HepG2 (cell line): Measurements from ENCODE around the gene ARHGAP15. TPM values are rescaled to one million over a fixed set of nuclear protein-coding genes. Genes with fewer than 3 reads are reported as not detected.

Experiments used
- ATAC-seq: fragments of 200-7000 bp; cut with Tn5 transposase; 3 replicates; pipeline ENCODE4 v1.9.1; 2020; ENCODE audit warnings: mild to moderate bottlenecking, moderate library complexity
- BruUV-seq: library from RNA; stranded (reverse); fragments of 400-500 nt; replicated peaks from 2 replicates; lab custom pipeline; 2021; lab: Mats Ljungman, UMichigan
- CTCF ChIA-PET: fragments of 300-600 bp; formaldehyde crosslinking; extraction: SDS; loops from one replicate; lab custom pipeline; 2021; ENCODE audit warnings: low total read pairs, inconsistent platforms, low intra/inter-chr PET ratio; lab: Yijun Ruan, JAX
- POLR2A ChIA-PET: fragments of 350-600 bp; sonication (Branson Sonifier 250); formaldehyde crosslinking; loops from one replicate; lab custom pipeline; 2020; ENCODE audit warnings: antibody characterized with exemption, inconsistent platforms; lab: Yijun Ruan, JAX
- DNase-seq: peaks from one replicate; pipeline ENCODE4 v3.0.0-alpha.2; 2015; ENCODE audit warnings: low spot score
- FAIRE-seq: peaks from 3 replicates; lab custom pipeline; 2011; peaks lifted over from hg19 to GRCh38; lab: Jason Lieb, UNC
- H2AFZ ChIP-seq: one replicate; pipeline ENCODE4 v1.6.1; 2011; ENCODE audit warnings: low read length, inconsistent platforms
- H3K27ac ChIP-seq: fragments of 300-600 bp; 3 replicates; pipeline ENCODE4 v1.8.0; 2011; ENCODE audit warnings: mixed run types, mild to moderate bottlenecking, mixed read lengths, low read length, inconsistent platforms; ENCODE audit not compliant: insufficient read depth; ENCODE audit errors: extremely low read length
- H3K27me3 ChIP-seq, 2 experiments: fragments of 200-600 bp in 1 of 2; 2 replicates in 1 of 2; 3 replicates in 1 of 2; pipeline versions ENCODE4 v1.6.0 to v1.8.0; 2011; ENCODE audit warnings: low read length in 2 of 2, mild to moderate bottlenecking in 2 of 2, moderate library complexity in 2 of 2, inconsistent platforms in 1 of 2; ENCODE audit not compliant: insufficient read depth in 2 of 2, control insufficient read depth in 1 of 2
- H3K36me3 ChIP-seq, 2 experiments: fragments of 200-600 bp in 1 of 2; replicated peaks in 1 of 2; 2 replicates in 1 of 2; 3 replicates in 1 of 2; pipeline versions ENCODE4 v1.5.1 to v1.8.0; 2011; ENCODE audit warnings: low read length in 2 of 2, inconsistent platforms in 1 of 2; ENCODE audit not compliant: insufficient read depth in 2 of 2, control insufficient read depth in 1 of 2
- H3K4me1 ChIP-seq: 2 replicates; pipeline ENCODE4 v1.5.1; 2012; ENCODE audit warnings: low read length, inconsistent platforms; ENCODE audit not compliant: insufficient read depth
- H3K4me2 ChIP-seq: 2 replicates; pipeline ENCODE4 v1.6.0; 2011; ENCODE audit warnings: low read depth, low read length, inconsistent platforms
- H3K4me3 ChIP-seq, 3 experiments: fragments of 200-600 bp in 1 of 3; sonication (generic), shearing (Covaris generic) in 1 of 3; replicated peaks in 1 of 3; 2 replicates each; pipeline ENCODE4 v1.5.1; 2011 to 2016; ENCODE audit warnings: low read length in 3 of 3, inconsistent platforms in 2 of 3, low read depth in 2 of 3, mild to moderate bottlenecking in 2 of 3, control low read depth in 1 of 3, mixed read lengths in 1 of 3; ENCODE audit not compliant: insufficient read depth in 1 of 3
- H3K79me2 ChIP-seq: one replicate; pipeline ENCODE4 v1.6.1; 2011; ENCODE audit warnings: low read length, inconsistent platforms; ENCODE audit not compliant: insufficient read depth
- H3K9ac ChIP-seq: 2 replicates; pipeline ENCODE4 v1.6.0; 2011; ENCODE audit warnings: mild to moderate bottlenecking, low read depth, low read length, inconsistent platforms; ENCODE audit not compliant: insufficient read depth
- H3K9me3 ChIP-seq: 2 replicates; pipeline ENCODE4 v1.5.1; 2012; ENCODE audit warnings: mild to moderate bottlenecking, low read length
- H4K20me1 ChIP-seq: 2 replicates; pipeline ENCODE4 v1.6.0; 2011; ENCODE audit warnings: inconsistent platforms, mild to moderate bottlenecking, low read length, moderate library complexity; ENCODE audit not compliant: insufficient read depth
- ASH2L ChIP-seq: fragments of 300-600, 200-600 bp; sonication (generic); IDR thresholded peaks from 2 replicates; pipeline ENCODE4 v1.7.0; 2017; ENCODE audit warnings: low read depth, mild to moderate bottlenecking, moderate library complexity, mixed read lengths, low read length; ENCODE audit not compliant: insufficient read length
- CCDC6 ChIP-seq: sonication (generic); formaldehyde crosslinking; IDR thresholded peaks from 2 replicates; pipeline ENCODE4 v1.8.1; 2022; ENCODE audit warnings: mild to moderate bottlenecking, missing genetic modification reagents, moderate library complexity
- CEBPB ChIP-seq: IDR thresholded peaks from 2 replicates; pipeline ENCODE4 v1.6.1; 2011; ENCODE audit warnings: low read depth, low read length, improper control_type of control experiment, borderline replicate concordance
- CREB1 ChIP-seq, 2 experiments: fragments of 450-650 bp in 1 of 2; IDR thresholded peaks; 2 replicates each; pipeline ENCODE4 v1.6.1; 2016 to 2017; ENCODE audit warnings: control low read depth in 1 of 2, mild to moderate bottlenecking in 1 of 2, missing compliant biosample characterization in 1 of 2, missing genetic modification characterization in 1 of 2
- GATAD1 ChIP-seq: IDR thresholded peaks from 2 replicates; pipeline ENCODE4 v1.6.1; 2016; ENCODE audit warnings: missing genetic modification reagents, missing compliant biosample characterization
- HNRNPH1 ChIP-seq: fragments of 200-400 bp; formaldehyde crosslinking; optimal IDR thresholded peaks from 2 replicates; pipeline ENCODE3; 2017; ENCODE audit warnings: mild to moderate bottlenecking, low read depth, low read length
- JUN ChIP-seq: sonication (generic); formaldehyde crosslinking; IDR thresholded peaks from 2 replicates; pipeline ENCODE4 v1.4.0; 2020; ENCODE audit warnings: mild to moderate bottlenecking, missing genetic modification reagents
- MXD3 ChIP-seq: IDR thresholded peaks from 2 replicates; pipeline ENCODE4 v1.6.1; 2016; ENCODE audit warnings: mild to moderate bottlenecking, missing biosample characterization, missing genetic modification reagents
- MZF1 ChIP-seq: sonication (generic); formaldehyde crosslinking; IDR thresholded peaks from 2 replicates; pipeline ENCODE4 v1.8.1; 2023; ENCODE audit warnings: mild to moderate bottlenecking, missing genetic modification reagents, borderline replicate concordance
- NCOA5 ChIP-seq: sonication (generic); formaldehyde crosslinking; IDR thresholded peaks from 2 replicates; pipeline ENCODE4 v1.4.0; 2020; ENCODE audit warnings: missing genetic modification reagents
- NR2F1 ChIP-seq, 2 experiments: fragments of 450-650 bp in 1 of 2; formaldehyde crosslinking in 1 of 2; IDR thresholded peaks; 2 replicates each; pipeline versions ENCODE4 v1.5.0 to v1.6.1; 2016 to 2020; ENCODE audit warnings: mild to moderate bottlenecking in 1 of 2, missing compliant biosample characterization in 1 of 2, missing genetic modification reagents in 1 of 2, moderate library complexity in 1 of 2
- PCBP2 ChIP-seq: fragments of 200-400 bp; formaldehyde crosslinking; optimal IDR thresholded peaks from 2 replicates; pipeline ENCODE3; 2018; ENCODE audit warnings: low read length, low read depth; ENCODE audit not compliant: poor library complexity, severe bottlenecking
- TFAP4 ChIP-seq: sonication (generic); IDR thresholded peaks from 2 replicates; pipeline ENCODE4 v1.6.1; 2016; ENCODE audit warnings: low read depth, borderline replicate concordance
- ZNF18 ChIP-seq: sonication (generic); formaldehyde crosslinking; IDR thresholded peaks from 2 replicates; pipeline ENCODE4 v1.8.0; 2022; ENCODE audit warnings: mild to moderate bottlenecking, missing genetic modification reagents; ENCODE audit not compliant: insufficient replicate concordance
- ZNF264 ChIP-seq: sonication (generic); formaldehyde crosslinking; IDR thresholded peaks from 2 replicates; pipeline ENCODE4 v1.4.0; 2020; ENCODE audit warnings: missing genetic modification reagents
- ZNF44 ChIP-seq: sonication (generic); formaldehyde crosslinking; IDR thresholded peaks from 2 replicates; pipeline ENCODE4 v1.5.1; 2020; ENCODE audit warnings: mild to moderate bottlenecking, missing genetic modification reagents
- ZNF496 ChIP-seq: sonication (generic); formaldehyde crosslinking; IDR thresholded peaks from 2 replicates; pipeline ENCODE4 v1.8.1; 2023; ENCODE audit warnings: mild to moderate bottlenecking, moderate library complexity, missing genetic modification reagents; ENCODE audit not compliant: insufficient replicate concordance
- ZNF576 ChIP-seq: sonication (generic); formaldehyde crosslinking; IDR thresholded peaks from 2 replicates; pipeline ENCODE4 v1.4.0; 2020; ENCODE audit warnings: mild to moderate bottlenecking, missing genetic modification reagents
- ZNF614 ChIP-seq: IDR thresholded peaks from 2 replicates; pipeline ENCODE4 v1.6.1; 2018; ENCODE audit warnings: missing biosample characterization, missing genetic modification reagents, inconsistent platforms, borderline replicate concordance
- ZNF639 ChIP-seq: conservative IDR thresholded peaks from 2 replicates; pipeline ENCODE4 v1.6.1; 2018; ENCODE audit warnings: missing genetic modification reagents
- WGBS: methylation state at CpG from one replicate; pipeline ENCODE4 v1.1.6; 2017; ENCODE audit warnings: low lambda C conversion rate; 5-methylcytosine and 5-hydroxymethylcytosine counted together
- in situ Hi-C: cut with HindIII; loops from 2 replicates; pipeline ENCODE4 v1.10.0; 2017; ENCODE audit warnings: low pct_unique_long_range_greater_than_20kb; ENCODE audit not compliant: extremely low pct_ligation_motif_present
- intact Hi-C: fragments of 100-400 bp; cut with micrococcal nuclease; formaldehyde crosslinking; loops from one replicate; pipeline ENCODE4 v1.10.0; 2022; ENCODE audit not compliant: unreplicated experiment
- polyA plus RNA-seq, 8 experiments: library from polyadenylated mRNA; depleted of rRNA in 3 of 8; stranded (reverse) in 7 of 8; unstranded in 1 of 8; fragments of >200 nt; fragmentation: Illumina TruSeq in 4 of 8; extraction: Trizol in 4 of 8; gene quantifications; 2 replicates each; pipeline versions ENCODE4 v1.2.1 to v1.2.3, GENCODE V29; 2011 to 2016; ENCODE audit warnings: low read depth in 4 of 8, missing spikeins in 1 of 8, mixed read lengths in 1 of 8; ENCODE audit not compliant: insufficient read depth in 1 of 8
- total RNA-seq, 5 experiments: library from RNA; depleted of rRNA; stranded (reverse); fragments of >200 nt; fragmentation: Illumina TruSeq; extraction: Trizol; gene quantifications; 2 replicates each; pipeline ENCODE4 v1.2.3, GENCODE V29; 2016; ENCODE audit warnings: low read depth in 1 of 5

Gene ARHGAP15
- total and polyA plus RNA-seq, 2 of the 13 experiments (the other 11 are each of a cell fraction or from before 2014, with no cell fraction given), result 0.04 TPM; not detected in 1

- ATAC-seq (no peak), DNase-seq (no peak), FAIRE-seq (no peak)
- H3K4me1 ChIP-seq, result no peaks in the 10 kb centered on the region
- no peaks in the 10 kb centered on the region for H3K36me3 ChIP-seq
- H3K79me2 ChIP-seq, result no peaks in the 10 kb centered on the region
- no peak overlapping the region for H3K9ac ChIP-seq
- WGBS, result 27% methylated on average over 4 of the region's 4 CpGs
- in situ Hi-C loops (no loop called here), intact Hi-C loops (no loop called here)
- ChIA-PET POLR2A (no interaction called here), CTCF (no interaction called here)
- TF ChIP-seq NR2F1 (CRISPR knock-in tag; IDR thresholded peaks at IDR 0.05) (no peak), JUN (no peak), HNRNPH1 (no peak), PCBP2 (no peak), ASH2L (no peak), ZNF264 (CRISPR knock-in tag) (no peak), CCDC6 (CRISPR knock-in tag) (no peak), TFAP4 (no peak), NCOA5 (CRISPR knock-in tag) (no peak), ZNF44 (no peak), GATAD1 (CRISPR knock-in tag) (no peak), CREB1 (IDR thresholded peaks at IDR 0.05) (no peak), CREB1 (CRISPR knock-in tag; IDR thresholded peaks at IDR 0.05) (no peak), ZNF614 (CRISPR knock-in tag) (no peak), ZNF576 (no peak), MZF1 (no peak), MXD3 (CRISPR knock-in tag) (no peak), ZNF639 (CRISPR knock-in tag) (no peak), CEBPB (no peak), ZNF496 (no peak), ZNF18 (CRISPR knock-in tag) (no peak)
- H3K4me3 ChIP-seq, result no peak overlapping the region
- no TSS peak for BruUV-seq
- no peak overlapping the region for H2AFZ ChIP-seq
- H3K27ac ChIP-seq, result no peak overlapping the region
- H4K20me1 ChIP-seq, result no peaks in the 10 kb centered on the region
- no peaks in the 10 kb centered on the region for H3K9me3 ChIP-seq
- no peaks in the 10 kb centered on the region for H3K27me3 ChIP-seq
- H3K4me2 ChIP-seq, result no peak overlapping the region
Measured at GRCh38 chr2:143815082-143815481, 685.9 kb downstream of the ARHGAP15 start.
